DND-41 (cell line): ENCODE data around the gene KRTAP5-6.
"Not testable (repeated sequence)": the region's sequence is repeated elsewhere in the genome, so short reads cannot be mapped to it uniquely, and the experiment has no call there.

Experiments
- CTCF ChIP-seq: IDR thresholded peaks from 2 replicates; pipeline ENCODE4 v1.5.1; 2012; ENCODE audit warnings: borderline replicate concordance, low read length, moderate library complexity, mild to moderate bottlenecking; ENCODE audit not compliant: poor library complexity, severe bottlenecking; ENCODE audit errors: extremely low read depth
- EZH2 ChIP-seq: IDR thresholded peaks from 3 replicates; pipeline ENCODE4 v1.6.1; 2012; ENCODE audit warnings: borderline replicate concordance, low read depth, mild to moderate bottlenecking, moderate library complexity, low read length, inconsistent platforms; ENCODE audit not compliant: severe bottlenecking

- TF ChIP-seq CTCF, EZH2: not testable (repeated sequence)
These were observed 10.8 kb upstream of the KRTAP5-6 start for GRCh38 chr11:1686220-1686619.
